Measurements from ENCODE around the gene GLP2R. TPM values are rescaled to one million over a fixed set of nuclear protein-coding genes. Genes with fewer than 3 reads are reported as not detected.

The GLP2R gene
- polyA plus RNA-seq, 1 donor: not detected

- DNase-seq: no peak
Observed at GRCh38 chr17:9859781-9860180, 34.1 kb downstream of the GLP2R start.

- DNase-seq: no peak
Observed at GRCh38 chr17:9860851-9861250, 35.1 kb downstream of the GLP2R start.

GRCh38 chr17:9862220-9862619 lies 36.5 kb downstream of the GLP2R start:
- DNase-seq: no peak

GRCh38 chr17:9862949-9863348 lies 37.2 kb downstream of the GLP2R start:
- no peak for DNase-seq

GRCh38 chr17:9865586-9865985 lies 39.9 kb downstream of the GLP2R start:
- DNase-seq: no peak

- DNase-seq: no peak
Observed at GRCh38 chr17:9868552-9868951, 42.8 kb downstream of the GLP2R start.

- no peak for DNase-seq
Observed at GRCh38 chr17:9872852-9873251, 47.1 kb downstream of the GLP2R start.

- no peak for DNase-seq
Observed at GRCh38 chr17:9874722-9875121, 49.0 kb downstream of the GLP2R start.

- DNase-seq: no peak
Observed at GRCh38 chr17:9875441-9875840, 49.7 kb downstream of the GLP2R start.

GRCh38 chr17:9878356-9878755 lies 52.6 kb downstream of the GLP2R start:
- DNase-seq: no peak

- DNase-seq: no peak
Observed at GRCh38 chr17:9878786-9879525, 53.2 kb downstream of the GLP2R start.

GRCh38 chr17:9880582-9880999 lies 54.9 kb downstream of the GLP2R start:
- no peak for DNase-seq

GRCh38 chr17:9883451-9883850 lies 57.7 kb downstream of the GLP2R start:
- no peak for DNase-seq

GRCh38 chr17:9886141-9886930 lies 60.6 kb downstream of the GLP2R start:
- DNase-seq: no peak

- no peak for DNase-seq
Observed at GRCh38 chr17:9887508-9887907, 61.8 kb downstream of the GLP2R start.

- no peak for DNase-seq
Observed at GRCh38 chr17:9890124-9890523, 64.4 kb downstream of the GLP2R start.

- DNase-seq: no peak
Observed at GRCh38 chr17:9893411-9894012, 67.8 kb downstream of the GLP2R start.

GRCh38 chr17:9894231-9894630 lies 68.5 kb downstream of the GLP2R start:
- DNase-seq: no peak

GRCh38 chr17:9895923-9896322 lies 70.2 kb downstream of the GLP2R start:
- DNase-seq: no peak

GRCh38 chr17:9897372-9897968 lies 71.7 kb downstream of the GLP2R start:
- no peak for DNase-seq

- DNase-seq: no peak
Observed at GRCh38 chr17:9898812-9899211, 73.1 kb downstream of the GLP2R start.

GRCh38 chr17:9899280-9900043 lies 73.7 kb downstream of the GLP2R start:
- DNase-seq: no peak

All from hindlimb muscle (tissue), 1 donor.